ENCODE results near the gene ZSCAN16.

- TF ChIP-seq SUZ12 (IDR thresholded peaks at IDR 0.05; ENCODE audit: extremely low read depth, insufficient read depth, insufficient read length) (no peak), YY1 (IDR thresholded peaks at IDR 0.05; ENCODE audit: insufficient read depth, insufficient read length) (no peak)
These were observed 992 bp downstream of the ZSCAN16 start for GRCh38 chr6:28125401-28125800.
